ENCODE results near the gene MAST2. TPM values are rescaled to one million over a fixed set of nuclear protein-coding genes. Genes with fewer than 3 reads are reported as not detected.

The MAST2 gene
- total and polyA plus RNA-seq, 2 of the 4 experiments (the other 2 are of a cell fraction) = 14.2 to 41.0 TPM

- Histone ChIP-seq H2AK5ac (ENCODE audit: low read depth, low read length) (no peak overlapping the region), H3K4me1 (ENCODE audit: control insufficient read depth, insufficient read depth, low read length) (no peaks in the 10 kb centered on the region), H3K79me1 (ENCODE audit: low read depth in 1 of 2, low read length in 2 of 2) (peaks cover 24 to 40% of the 10 kb centered on the region in 2 experiments), H3K14ac (replicated peaks; ENCODE audit: low read depth, low read length) (no peak overlapping the region), H4K5ac (ENCODE audit: low read depth, low read length) (no peak overlapping the region), H3K9me1 (ENCODE audit: insufficient read depth, low read length) (no peaks in the 10 kb centered on the region), H3K18ac (ENCODE audit: low read depth, low read length) (no peak overlapping the region), H2BK15ac (ENCODE audit: low read depth, low read length) (no peak overlapping the region), H3K36me3 (ENCODE audit: control insufficient read depth, insufficient read depth, low read length) (no peaks in the 10 kb centered on the region), H3K9me3 (ENCODE audit: control insufficient read depth, insufficient read depth, low read length) (peaks cover 3% of the 10 kb centered on the region), H2BK120ac (ENCODE audit: low read depth, low read length) (no peak overlapping the region), H3K27ac (ENCODE audit: insufficient read depth, low read length) (no peak overlapping the region), H2AFZ (replicated peaks; ENCODE audit: low read length, poor library complexity) (no peak overlapping the region), H4K91ac (ENCODE audit: insufficient read depth, low read depth, low read length) (no peak overlapping the region), H3K56ac (ENCODE audit: extremely low read depth, insufficient read depth, low read length) (no peak overlapping the region), H3K9ac (ENCODE audit: low read depth, low read length) (no peak overlapping the region), H3K4ac (ENCODE audit: low read depth, low read length) (no peak overlapping the region), H3K4me3 (ENCODE audit: insufficient read depth, low read depth, low read length) (no peak overlapping the region), H3K23ac (ENCODE audit: low read depth, low read length) (no peak overlapping the region), H2BK20ac (ENCODE audit: low read depth, low read length) (no peak overlapping the region), H4K20me1 (ENCODE audit: insufficient read depth, low read length) (peaks cover 8% of the 10 kb centered on the region), H3K4me2 (ENCODE audit: low read depth, low read length) (no peak overlapping the region), H2AK9ac (replicated peaks; ENCODE audit: low read depth, low read length, poor library complexity) (no peak overlapping the region), H4K8ac (ENCODE audit: low read depth in 2 of 2, low read length in 2 of 2) (no peak overlapping the region), H3K27me3 (ENCODE audit: control insufficient read depth, insufficient read depth, low read length) (no peaks in the 10 kb centered on the region), H2BK5ac (ENCODE audit: low read depth, low read length, poor library complexity, severe bottlenecking) (no peak overlapping the region)
- ChIA-PET CTCF (no interaction called here), POLR2A (ENCODE audit: unreplicated experiment) (no interaction called here)
- WGBS, 2 experiments (ENCODE audit: extremely low coverage in 2 of 2, insufficient read length in 1 of 2) = no CpG with 5 or more reads among the region's 3 CpGs
- ATAC-seq (ENCODE audit: low read depth) = no peak
- no peak for DNase-seq
- in situ Hi-C loops (cut with MboI; ENCODE audit: low sequenced_read_pairs) = no loop called here
- TF ChIP-seq POLR2A (IDR thresholded peaks at IDR 0.05; ENCODE audit: low read depth, low read length) (no peak), RFX5 (IDR thresholded peaks at IDR 0.05; ENCODE audit: low read depth, low read length) (no peak), MXI1 (IDR thresholded peaks at IDR 0.05; ENCODE audit: borderline replicate concordance, low read depth, low read length) (no peak), MAZ (IDR thresholded peaks at IDR 0.05; ENCODE audit: borderline replicate concordance, low read depth, low read length) (no peak), RCOR1 (IDR thresholded peaks at IDR 0.05; ENCODE audit: insufficient replicate concordance, low read length) (no peak), ELK1 (IDR thresholded peaks at IDR 0.05; ENCODE audit: borderline replicate concordance, low read depth, low read length) (no peak), MAFK (IDR thresholded peaks at IDR 0.05; ENCODE audit: low read depth, low read length) (no peak), USF2 (IDR thresholded peaks at IDR 0.05; ENCODE audit: low read depth, low read length) (no peak), NFE2L2 (IDR thresholded peaks at IDR 0.05; ENCODE audit: low read depth, low read length) (no peak), FOS (IDR thresholded peaks at IDR 0.05; ENCODE audit: low read depth, low read length) (no peak), BHLHE40 (IDR thresholded peaks at IDR 0.05; ENCODE audit: low read depth, low read length) (no peak), CHD1 (IDR thresholded peaks at IDR 0.05; ENCODE audit: low read depth, low read length) (no peak), CEBPB (IDR thresholded peaks at IDR 0.05; ENCODE audit: low read depth, low read length) (no peak)
- BruUV-seq (replicated peaks) = no TSS peak
- intact Hi-C loops (cut with micrococcal nuclease) = no loop called here
- dilution Hi-C loops (cut with HindIII; ENCODE audit: low sequenced_read_pairs, unreplicated experiment) = no loop called here
These were observed 17.4 kb downstream of the MAST2 start for GRCh38 chr1:45820788-45821187.

Data from IMR-90 (cell line).